SU-DHL-6 (cell line): Measurements from ENCODE around the gene ACBD6.

ENCODE experiments used
- CTCF ChIP-seq: fragments of 200-600 bp; sonication (generic); IDR thresholded peaks from one replicate; pipeline ENCODE4 v1.5.1; 2017; ENCODE audit warnings: antibody characterized with exemption, mild to moderate bottlenecking, low read length, moderate library complexity; ENCODE audit not compliant: insufficient read depth, poor library complexity, severe bottlenecking
- EZH2phosphoT487 ChIP-seq: fragments of 200-600 bp; sonication (generic), shearing (Covaris generic); conservative IDR thresholded peaks from 2 replicates; pipeline ENCODE4 v1.6.1; 2018; ENCODE audit warnings: mild to moderate bottlenecking, antibody characterized with exemption, low read length, moderate library complexity, mixed read lengths

GRCh38 chr1:180294711-180295110, 207.7 kb downstream of the ACBD6 start:
- TF ChIP-seq CTCF (no peak), EZH2phosphoT487 (no peak)
